Middle frontal gyrus (tissue), 1 donor: Measurements from ENCODE around the gene WDR90.

ENCODE experiments used
- DNase-seq: peaks from one replicate; pipeline ENCODE4 v3.0.0-alpha.2; 2015; ENCODE audit warnings: low spot score; ENCODE audit errors: extremely low spot score

Gene WDR90

DNA sequence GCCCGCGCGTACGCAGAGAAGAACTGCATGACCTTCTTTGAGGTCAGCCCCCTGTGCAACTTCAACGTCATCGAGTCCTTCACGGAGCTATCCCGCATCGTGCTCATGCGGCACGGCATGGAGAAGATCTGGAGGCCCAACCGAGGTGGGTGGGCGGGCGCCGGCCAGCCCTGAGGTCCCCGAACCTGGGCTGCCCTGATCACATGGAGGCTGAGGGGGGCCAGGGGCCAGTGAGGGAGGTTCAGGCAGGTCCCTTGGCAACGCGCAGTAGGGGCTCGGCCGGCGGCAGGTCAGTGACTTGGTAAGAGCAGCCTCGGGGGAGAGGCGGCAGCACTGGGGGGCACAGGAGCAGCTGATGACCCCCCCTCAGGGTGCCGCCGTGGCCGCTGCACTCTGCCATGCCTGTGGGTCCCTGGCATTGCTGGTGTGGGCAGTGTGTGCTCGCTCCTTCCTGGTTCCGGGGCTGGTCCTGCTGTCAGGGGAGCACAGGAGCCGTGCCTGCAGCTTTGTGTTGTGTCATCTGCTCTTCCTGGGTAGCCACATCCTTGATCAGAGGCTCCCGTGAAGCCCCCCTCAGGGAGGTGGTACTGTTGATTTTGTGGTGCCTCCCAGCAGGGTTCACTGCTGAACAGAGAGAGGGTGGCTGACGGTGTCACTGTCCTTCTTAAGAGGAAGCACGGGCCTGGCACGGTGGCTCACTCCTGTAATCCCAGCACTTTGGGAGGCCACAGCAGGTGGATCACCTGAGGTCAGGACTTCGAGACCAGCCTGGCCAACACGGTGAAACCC is 23.0 kb upstream of the WDR90 start:
- DNase-seq = no peak

DNA sequence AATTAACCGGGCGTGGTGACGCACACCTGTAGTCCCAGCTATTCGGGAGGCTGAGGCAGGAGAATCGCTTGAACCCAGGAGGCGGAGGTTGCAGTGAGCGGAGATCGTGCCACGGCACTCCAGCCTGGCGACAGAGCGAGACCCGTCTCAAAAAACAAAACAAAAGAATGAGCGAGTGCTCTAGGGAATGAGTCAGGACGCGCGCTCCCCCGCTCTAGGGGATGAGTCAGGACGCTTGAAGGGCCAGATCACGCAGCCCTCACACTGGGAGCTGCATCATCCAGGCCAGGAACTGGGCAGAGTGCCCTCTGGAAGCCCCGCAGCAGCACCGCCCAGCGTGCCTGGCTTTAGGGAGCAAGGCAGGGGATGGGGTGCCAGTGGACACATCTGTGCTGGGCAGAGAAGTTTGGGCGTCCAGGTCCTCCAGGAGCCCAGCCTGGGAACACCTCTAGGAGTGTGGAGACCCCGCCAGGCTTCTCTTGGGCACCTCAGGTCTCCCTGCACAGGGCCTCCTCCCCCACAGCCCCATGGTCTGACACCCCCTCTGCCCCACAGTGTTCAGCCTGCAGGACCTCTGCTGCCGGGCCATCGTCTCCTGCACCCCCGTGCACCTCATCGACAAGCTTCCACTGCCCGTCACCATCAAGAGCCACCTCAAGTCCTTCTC is 22.2 kb upstream of the WDR90 start:
- DNase-seq = peak; percentile 33

DNA sequence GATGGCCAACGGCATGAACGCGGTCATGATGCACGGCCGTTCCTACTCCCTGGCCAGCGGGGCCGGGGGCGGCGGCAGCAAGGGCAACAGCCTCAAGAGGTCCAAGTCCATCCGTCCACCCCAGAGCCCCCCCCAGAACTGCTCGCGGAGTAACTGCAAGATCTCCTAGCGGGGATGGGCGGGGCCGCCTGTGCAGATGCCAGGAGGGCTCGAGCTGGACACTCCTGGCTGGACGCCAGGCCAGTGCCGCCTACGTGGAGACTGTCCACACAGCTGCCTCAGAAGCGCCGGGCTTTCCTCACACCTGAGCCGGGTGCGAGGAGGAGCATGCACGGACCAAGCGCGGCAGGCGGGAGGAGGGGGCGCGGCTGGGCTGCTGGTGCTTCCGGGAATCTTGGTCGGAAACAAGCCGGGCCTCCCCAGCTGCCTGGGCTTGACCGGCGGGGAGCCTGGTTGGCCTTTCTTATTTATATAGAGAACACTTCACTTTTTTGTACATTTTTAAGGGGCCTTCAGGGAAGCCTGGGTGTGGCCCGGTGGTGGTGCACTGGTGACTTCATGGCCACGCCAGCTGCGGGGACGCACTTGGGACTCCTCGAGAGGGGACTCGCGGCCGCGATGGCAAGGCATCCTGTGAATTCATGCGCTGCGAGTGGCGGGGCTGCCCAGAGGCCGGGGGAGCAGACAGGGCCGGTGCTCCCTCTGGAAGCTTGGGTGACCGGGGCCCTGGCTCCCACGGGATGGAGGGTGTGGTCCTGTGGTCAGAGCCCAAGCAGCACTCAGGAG is 21.5 kb upstream of the WDR90 start:
- no peak for DNase-seq

DNA sequence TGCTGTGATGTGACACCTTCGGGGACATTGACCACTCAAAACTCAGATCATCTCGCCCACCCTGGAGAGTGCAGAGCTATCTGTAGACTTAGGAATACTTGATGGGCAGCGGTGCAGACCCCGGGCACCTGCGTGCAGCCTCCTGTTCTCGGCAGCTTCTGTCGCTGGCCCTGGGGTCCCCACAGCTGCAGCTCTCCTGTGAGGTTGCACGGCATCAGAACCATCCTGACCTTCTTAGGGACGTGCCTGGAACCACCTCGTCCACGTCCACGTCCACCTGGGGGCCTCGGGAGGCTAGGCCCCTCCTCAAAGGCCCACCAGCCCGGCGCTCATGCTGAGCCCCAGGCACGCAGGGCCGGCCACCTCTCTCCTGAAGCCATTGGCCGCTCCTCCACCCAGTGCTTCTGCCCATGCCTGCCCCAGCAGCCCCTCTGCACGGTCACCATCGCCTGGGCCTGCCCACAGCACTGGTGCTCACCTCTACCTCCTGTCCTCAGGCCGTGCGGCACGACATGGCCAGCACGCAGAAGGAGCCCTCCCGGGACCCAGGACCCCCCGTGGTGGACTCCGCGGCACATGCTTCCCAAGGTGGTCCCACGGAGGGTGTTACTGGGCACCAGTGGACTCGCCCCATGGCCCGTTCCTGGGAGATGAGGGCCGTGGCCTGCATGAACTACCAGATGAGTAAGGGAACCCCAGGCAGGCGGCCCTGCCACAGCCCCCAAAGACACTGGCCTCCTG is 20.7 kb upstream of the WDR90 start:
- no peak for DNase-seq

DNA sequence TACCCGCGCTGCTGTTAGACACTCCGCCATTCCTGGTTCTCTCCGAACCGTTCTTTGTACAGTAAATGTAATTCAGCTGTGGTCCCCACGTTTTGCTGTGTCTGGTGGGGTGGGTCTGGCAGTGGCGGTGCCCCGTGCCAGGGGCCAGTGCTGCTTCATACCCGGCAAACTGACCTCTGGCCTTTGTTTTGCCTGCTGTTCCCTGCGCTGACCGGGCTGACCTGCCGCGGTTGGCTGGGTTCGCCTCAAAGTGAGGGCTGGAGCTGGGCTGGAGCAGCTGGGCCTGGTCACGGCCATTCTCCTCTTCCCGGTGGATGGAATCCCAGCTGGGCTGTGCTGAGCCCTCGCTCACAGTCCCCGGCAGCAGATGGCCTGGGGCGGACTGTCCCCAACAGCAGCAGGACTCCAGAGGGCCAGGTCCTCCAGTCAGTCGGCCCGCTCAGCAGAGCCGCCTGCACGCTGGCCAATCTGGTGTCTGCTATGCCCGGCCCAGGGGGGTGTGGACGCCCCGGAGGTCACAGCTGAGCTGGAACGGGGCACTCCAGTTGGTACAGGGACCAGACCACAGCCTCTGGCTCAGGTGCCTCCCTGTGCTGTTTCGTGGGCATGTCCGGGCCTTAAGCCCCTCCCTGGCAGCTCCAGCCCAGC is 19.9 kb upstream of the WDR90 start:
- DNase-seq = no peak

DNA sequence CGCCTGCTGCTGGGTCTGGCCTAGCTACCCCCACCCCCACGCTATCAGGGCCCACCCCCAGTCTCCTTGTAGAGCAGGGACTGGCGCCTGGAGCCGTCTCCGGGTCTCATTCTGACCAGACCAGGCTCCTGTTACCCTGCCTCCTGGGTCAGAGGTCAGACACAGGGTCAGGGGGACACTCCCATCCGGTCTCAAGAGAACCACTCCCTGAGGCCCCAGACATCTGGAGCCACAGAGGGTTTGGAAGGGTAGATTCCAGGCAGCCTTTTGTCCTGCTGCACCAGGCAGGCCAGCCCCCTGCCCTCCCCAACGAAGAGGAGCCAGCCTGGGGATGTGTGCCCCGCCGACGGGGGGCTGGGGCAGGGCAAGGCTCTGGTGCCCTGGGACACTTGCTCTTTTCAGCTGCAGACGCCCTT is 19.3 kb upstream of the WDR90 start:
- DNase-seq = no peak

DNA sequence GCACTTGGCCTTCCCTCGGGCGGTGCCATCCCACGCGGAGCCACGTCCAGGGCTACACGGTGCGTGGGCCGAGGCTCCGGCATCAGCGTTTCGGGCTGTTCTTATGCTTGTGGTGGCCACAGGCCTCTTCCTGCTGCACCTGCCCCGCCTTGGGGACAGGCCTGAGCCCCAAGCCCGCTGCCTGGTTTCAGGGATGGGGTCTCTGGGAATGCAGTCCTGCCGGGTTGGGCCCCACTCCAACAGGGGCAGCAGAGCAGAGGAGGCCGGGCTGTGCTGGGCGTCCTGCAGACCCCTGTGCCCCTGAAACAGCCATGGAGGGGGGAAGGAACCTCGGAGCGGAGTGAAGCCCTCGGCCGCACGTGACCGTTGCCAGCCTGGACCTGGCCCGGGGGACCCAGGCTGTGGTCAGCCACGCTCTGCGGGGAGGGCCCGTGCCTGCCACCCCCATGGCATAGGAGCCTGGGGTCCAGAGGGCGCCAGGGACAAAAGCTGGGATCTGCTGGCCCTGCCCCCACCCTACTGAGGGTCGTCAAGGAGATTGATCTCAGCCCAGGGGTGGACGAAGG is 18.8 kb upstream of the WDR90 start:
- no peak for DNase-seq

DNA sequence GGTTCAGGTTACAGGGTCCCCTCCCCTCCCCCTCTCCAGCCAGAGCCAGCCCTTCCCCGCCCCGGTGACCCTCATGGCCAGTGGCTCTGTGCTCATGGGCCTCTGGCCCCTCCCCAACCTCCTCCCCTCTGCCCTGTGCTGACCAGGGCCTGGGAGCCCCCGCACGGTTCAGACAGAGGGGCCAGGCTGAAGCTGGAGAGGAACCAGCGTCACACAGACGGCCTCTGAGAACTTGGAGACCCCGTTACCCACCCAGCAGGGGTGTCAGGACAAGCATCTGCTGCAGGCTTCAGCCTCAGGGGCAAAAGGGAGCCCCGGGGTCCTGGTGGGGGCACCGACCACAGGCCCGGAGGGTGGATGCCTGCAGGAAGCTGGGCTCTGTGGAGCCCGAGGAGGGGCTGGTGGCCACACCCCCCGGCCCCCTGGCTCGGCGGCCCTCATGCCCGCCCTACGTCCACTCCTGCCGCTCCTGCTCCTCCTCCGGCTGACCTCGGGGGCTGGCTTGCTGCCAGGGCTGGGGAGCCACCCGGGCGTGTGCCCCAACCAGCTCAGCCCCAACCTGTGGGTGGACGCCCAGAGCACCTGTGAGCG is 18.3 kb upstream of the WDR90 start, which contains the start of gene WFIKKN1:
Gene WFIKKN1 (plus strand): TSS at position 171 of the 591 bp plus-strand sequence. CDS start 269 bp downstream, at position 440.
- no peak for DNase-seq

DNA sequence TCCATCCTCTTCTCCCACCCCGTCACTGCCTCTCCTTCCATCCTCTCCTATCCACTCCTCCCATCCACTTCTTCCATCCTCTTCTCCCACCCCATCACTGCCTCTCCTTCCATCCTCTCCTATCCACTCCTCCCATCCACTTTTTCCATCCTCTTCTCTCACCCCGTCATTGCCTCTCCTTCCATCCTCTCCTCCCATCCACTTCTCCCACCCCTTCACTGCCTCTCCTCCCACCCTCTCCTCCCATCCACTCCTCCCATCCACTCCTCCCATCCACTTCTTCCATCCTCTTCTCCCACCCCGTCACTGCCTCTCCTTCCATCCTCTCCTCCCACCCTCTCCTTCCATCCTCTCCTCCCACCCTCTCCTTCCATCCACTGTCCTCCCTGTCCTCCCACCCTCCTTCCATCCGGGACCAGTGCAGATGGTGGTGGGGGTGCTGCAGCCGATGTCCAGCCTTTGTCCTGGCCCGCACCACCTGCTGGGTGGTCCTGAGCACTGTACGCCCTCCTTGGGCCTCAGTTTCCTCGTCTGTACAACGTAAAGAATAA is 17.3 kb upstream of the WDR90 start:
- no peak for DNase-seq

DNA sequence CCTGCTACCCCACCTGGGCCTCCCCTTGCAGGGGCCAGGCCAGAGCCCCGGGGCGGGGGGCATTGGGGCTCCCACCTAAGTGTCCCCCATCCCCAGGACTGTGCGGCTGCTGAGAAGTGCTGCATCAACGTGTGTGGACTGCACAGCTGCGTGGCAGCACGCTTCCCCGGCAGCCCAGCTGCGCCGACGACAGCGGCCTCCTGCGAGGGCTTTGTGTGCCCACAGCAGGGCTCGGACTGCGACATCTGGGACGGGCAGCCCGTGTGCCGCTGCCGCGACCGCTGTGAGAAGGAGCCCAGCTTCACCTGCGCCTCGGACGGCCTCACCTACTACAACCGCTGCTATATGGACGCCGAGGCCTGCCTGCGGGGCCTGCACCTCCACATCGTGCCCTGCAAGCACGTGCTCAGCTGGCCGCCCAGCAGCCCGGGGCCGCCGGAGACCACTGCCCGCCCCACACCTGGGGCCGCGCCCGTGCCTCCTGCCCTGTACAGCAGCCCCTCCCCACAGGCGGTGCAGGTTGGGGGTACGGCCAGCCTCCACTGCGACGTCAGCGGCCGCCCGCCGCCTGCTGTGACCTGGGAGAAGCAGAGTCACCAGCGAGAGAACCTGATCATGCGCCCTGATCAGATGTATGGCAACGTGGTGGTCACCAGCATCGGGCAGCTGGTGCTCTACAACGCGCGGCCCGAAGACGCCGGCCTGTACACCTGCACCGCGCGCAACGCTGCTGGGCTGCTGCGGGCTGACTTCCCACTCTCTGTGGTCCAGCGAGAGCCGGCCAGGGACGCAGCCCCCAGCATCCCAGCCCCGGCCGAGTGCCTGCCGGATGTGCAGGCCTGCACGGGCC is 16.5 kb upstream of the WDR90 start:
- no peak for DNase-seq

DNA sequence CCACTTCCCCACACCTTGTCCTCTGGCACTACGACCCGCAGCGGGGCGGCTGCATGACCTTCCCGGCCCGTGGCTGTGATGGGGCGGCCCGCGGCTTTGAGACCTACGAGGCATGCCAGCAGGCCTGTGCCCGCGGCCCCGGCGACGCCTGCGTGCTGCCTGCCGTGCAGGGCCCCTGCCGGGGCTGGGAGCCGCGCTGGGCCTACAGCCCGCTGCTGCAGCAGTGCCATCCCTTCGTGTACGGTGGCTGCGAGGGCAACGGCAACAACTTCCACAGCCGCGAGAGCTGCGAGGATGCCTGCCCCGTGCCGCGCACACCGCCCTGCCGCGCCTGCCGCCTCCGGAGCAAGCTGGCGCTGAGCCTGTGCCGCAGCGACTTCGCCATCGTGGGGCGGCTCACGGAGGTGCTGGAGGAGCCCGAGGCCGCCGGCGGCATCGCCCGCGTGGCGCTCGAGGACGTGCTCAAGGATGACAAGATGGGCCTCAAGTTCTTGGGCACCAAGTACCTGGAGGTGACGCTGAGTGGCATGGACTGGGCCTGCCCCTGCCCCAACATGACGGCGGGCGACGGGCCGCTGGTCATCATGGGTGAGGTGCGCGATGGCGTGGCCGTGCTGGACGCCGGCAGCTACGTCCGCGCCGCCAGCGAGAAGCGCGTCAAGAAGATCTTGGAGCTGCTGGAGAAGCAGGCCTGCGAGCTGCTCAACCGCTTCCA is 15.7 kb upstream of the WDR90 start:
- DNase-seq = no peak

DNA sequence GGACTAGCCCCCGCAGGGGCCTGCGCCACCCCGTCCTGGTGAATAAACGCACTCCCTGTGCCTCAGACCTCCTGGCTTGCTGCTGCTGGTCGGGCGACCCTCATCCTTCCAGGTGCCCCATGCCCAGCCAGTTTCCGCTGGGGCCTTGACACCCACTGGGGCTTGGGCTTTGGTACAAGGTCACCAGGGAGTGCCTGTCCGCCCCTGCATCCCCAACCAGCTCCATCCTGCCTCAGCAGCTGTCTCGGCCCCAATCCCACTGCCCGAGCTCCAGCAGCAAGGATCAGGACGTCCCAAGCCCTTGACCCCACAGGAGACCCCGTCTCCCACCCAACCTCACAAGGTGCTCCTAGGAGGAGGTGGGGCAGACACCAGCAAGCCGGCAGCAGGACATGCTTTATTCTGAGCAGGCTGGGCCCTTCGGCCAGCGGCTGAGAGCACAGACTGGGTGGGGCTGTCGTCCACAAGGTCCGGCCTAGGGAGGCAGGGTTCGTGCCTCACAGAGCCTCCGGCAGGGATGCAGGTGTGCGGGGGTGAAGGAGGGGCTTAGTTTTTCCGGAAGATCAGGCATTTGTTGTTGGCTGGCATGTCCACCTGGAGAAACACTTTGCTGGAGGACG is 15.0 kb upstream of the WDR90 start:
- no peak for DNase-seq

DNA sequence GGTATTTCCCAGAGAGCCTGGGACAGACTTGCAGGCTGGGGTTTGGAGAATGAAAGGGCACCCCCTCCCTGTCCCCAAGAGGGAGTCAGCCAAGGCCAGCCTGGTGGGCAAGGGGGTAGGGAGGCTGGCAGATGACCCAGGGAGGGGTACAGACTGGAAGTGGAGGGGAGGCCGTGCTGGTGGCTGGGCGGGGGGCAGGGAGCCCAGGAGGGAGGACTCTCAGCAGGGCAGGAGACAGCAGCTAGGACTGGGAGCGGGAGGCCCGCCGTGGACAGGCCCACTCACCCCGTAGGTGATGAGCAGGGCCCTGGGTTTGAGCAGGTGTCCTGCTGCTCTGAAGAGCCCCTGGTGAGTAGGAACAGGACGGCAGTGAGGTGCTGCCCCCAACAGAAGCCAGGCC is 14.2 kb upstream of the WDR90 start:
- DNase-seq = no peak

DNA sequence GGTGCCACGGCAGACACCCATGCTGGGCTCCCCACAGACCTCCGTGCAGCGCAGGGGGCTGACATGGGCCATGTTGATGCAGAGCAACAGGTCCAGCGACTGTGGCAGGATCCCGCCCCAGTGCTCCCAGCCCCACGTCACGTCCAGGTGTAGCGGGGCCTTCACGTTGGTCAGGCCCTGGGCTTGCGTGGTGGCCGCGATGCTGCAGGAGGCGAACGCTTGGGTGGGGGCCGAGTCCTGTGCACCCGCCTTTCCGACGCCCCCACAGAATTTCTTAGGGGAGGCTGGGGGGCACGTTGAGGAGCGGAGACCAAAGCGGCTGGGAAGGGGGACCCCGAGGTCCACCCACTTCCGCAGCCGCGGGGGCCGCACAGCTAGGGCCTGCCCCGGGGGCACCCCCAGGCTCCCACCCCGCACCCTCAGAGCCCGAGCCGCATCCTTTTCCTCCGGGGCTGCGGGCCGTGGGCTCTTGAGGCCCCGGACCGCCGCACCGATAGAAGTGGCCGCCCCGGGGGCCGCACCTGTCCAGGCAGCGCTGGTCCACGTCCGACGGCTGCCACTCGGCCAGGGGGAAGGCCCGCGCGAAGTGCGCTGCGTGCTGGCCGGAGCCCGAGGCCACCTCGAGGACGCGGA is 13.5 kb upstream of the WDR90 start:
- no peak for DNase-seq

DNA sequence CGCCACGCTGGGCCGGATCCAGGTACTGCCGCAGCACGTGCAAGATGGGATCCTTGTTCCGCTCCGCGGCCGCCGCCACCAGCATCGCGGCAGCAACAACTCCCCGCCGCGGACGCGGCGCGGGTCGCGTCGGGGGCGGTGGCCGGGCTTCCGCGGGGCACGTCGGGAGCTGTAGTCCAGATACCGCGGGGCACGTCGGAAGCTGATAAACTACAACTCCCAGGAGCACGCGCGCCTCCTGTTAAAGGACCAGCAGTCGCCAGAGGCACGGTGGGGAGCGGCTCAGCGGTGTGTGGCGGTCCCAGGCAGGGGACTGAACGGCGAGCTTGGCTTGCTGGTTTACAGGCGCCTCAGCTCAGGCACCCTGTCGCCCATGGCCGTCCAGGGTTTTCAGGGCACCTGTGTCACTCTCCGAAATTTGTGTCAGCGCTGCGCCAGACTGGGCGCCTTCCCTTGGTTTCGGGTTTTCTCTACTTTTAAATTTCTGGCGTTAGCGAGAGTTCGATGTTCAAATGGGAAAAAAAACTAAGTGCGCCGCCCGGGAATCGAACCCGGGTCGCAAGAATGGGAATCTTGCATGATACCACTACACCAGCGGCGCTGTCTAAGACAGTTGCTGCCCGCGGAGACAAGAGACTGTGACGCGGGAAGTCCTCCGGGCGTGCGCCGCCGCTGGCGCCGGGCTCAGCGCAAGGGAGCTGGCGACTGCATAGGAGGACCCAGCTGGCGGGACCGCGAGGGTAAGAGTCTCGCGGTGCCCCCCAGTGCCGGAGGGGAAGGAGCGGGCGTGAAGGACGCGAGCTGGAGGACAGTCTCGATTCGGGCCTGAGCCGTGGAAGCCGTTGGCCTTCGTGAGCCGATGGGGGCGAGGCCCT is 12.7 kb upstream of the WDR90 start, which contains the start of gene METTL26:
Gene METTL26 (minus strand): TSS at position 100 of the 875 bp plus-strand sequence. CDS start 15 bp downstream, at position 85.
- peak; percentile 91 for DNase-seq
